Liver (tissue), 9 donors: ENCODE measurements around the gene TTC7B. TPM values are rescaled to one million over a fixed set of nuclear protein-coding genes. Genes with fewer than 3 reads are reported as not detected.

Experiments used
- DNase-seq: peaks from one replicate; pipeline ENCODE4 v3.0.0-alpha.2; 2017; ENCODE audit warnings: low spot score
- H3K27ac ChIP-seq, 2 donors: one replicate each; pipeline ENCODE4 v1.7.0; 2013; ENCODE audit warnings: inconsistent platforms in 2 of 2, low read length in 2 of 2, control low read depth in 1 of 2, low read depth in 1 of 2, mild to moderate bottlenecking in 1 of 2
- H3K27me3 ChIP-seq, 4 donors: one replicate each; pipeline versions ENCODE4 v1.6.1 to v1.7.0; 2013; ENCODE audit warnings: low read length in 3 of 4, inconsistent platforms in 1 of 4, mild to moderate bottlenecking in 1 of 4, moderate library complexity in 1 of 4; ENCODE audit not compliant: control insufficient read depth in 4 of 4, insufficient read depth in 4 of 4
- H3K36me3 ChIP-seq, 4 donors: one replicate each; pipeline versions ENCODE4 v1.6.1 to v1.7.0; 2013; ENCODE audit warnings: low read length in 3 of 4, mild to moderate bottlenecking in 3 of 4, low read depth in 1 of 4, moderate library complexity in 1 of 4; ENCODE audit not compliant: control insufficient read depth in 4 of 4, insufficient read depth in 3 of 4
- H3K4me1 ChIP-seq, 4 donors: one replicate each; pipeline versions ENCODE4 v1.6.1 to v1.7.0; 2013; ENCODE audit warnings: low read length in 3 of 4, mild to moderate bottlenecking in 3 of 4, moderate library complexity in 1 of 4; ENCODE audit not compliant: control insufficient read depth in 4 of 4, insufficient read depth in 4 of 4
- H3K4me3 ChIP-seq, 3 donors: one replicate each; pipeline versions ENCODE4 v1.6.1 to v1.7.0; 2013; ENCODE audit warnings: low read length in 3 of 3, control low read depth in 1 of 3, low read depth in 1 of 3, mild to moderate bottlenecking in 1 of 3
- H3K9ac ChIP-seq, 2 donors: one replicate each; pipeline ENCODE4 v1.7.0; 2013; ENCODE audit warnings: low read length in 2 of 2, mild to moderate bottlenecking in 2 of 2, moderate library complexity in 2 of 2, control low read depth in 1 of 2, low read depth in 1 of 2
- H3K9me3 ChIP-seq, 4 donors: one replicate each; pipeline versions ENCODE4 v1.6.1 to v1.7.0; 2013; ENCODE audit warnings: low read length in 3 of 4; ENCODE audit not compliant: control insufficient read depth in 4 of 4
- ATF3 ChIP-seq: IDR thresholded peaks from 2 replicates; pipeline ENCODE4 v1.6.1; 2016; ENCODE audit warnings: antibody characterized with exemption
- CTCF ChIP-seq: fragments of 150-350 bp; IDR thresholded peaks from 2 replicates; pipeline ENCODE4 v1.5.1; 2017; ENCODE audit warnings: improper control_type of control experiment, low read depth, low read length; ENCODE audit not compliant: missing input control
- HNF4A ChIP-seq, 2 donors: conservative IDR thresholded peaks; 2 replicates each; pipeline ENCODE4 v1.6.1; 2016; ENCODE audit warnings: antibody characterized with exemption in 2 of 2, mild to moderate bottlenecking in 2 of 2
- HNF4G ChIP-seq: IDR thresholded peaks from 2 replicates; pipeline ENCODE4 v1.6.1; 2016; ENCODE audit warnings: antibody characterized with exemption
- JUND ChIP-seq, 2 donors: IDR thresholded peaks; 2 replicates each; pipeline ENCODE4 v1.6.1; 2016; ENCODE audit warnings: antibody characterized with exemption in 2 of 2
- NR2F2 ChIP-seq: IDR thresholded peaks from 2 replicates; pipeline ENCODE4 v1.6.1; 2016; ENCODE audit warnings: antibody characterized with exemption
- RAD21 ChIP-seq, 2 donors: IDR thresholded peaks; 2 replicates each; pipeline ENCODE4 v1.6.1; 2016; ENCODE audit warnings: antibody characterized with exemption in 2 of 2, mild to moderate bottlenecking in 2 of 2
- RXRA ChIP-seq, 2 donors: IDR thresholded peaks; 2 replicates each; pipeline ENCODE4 v1.6.1; 2017 to 2018; ENCODE audit warnings: antibody characterized with exemption in 2 of 2, mild to moderate bottlenecking in 1 of 2
- TAF1 ChIP-seq: conservative IDR thresholded peaks from 2 replicates; pipeline ENCODE4 v1.6.1; 2016; ENCODE audit warnings: antibody characterized with exemption, mild to moderate bottlenecking
- YY1 ChIP-seq: IDR thresholded peaks from 2 replicates; pipeline ENCODE4 v1.6.1; 2016; ENCODE audit warnings: antibody characterized with exemption, mild to moderate bottlenecking
- ZBTB33 ChIP-seq: IDR thresholded peaks from 2 replicates; pipeline ENCODE4 v1.6.1; 2016; ENCODE audit warnings: antibody characterized with exemption
- WGBS: extraction: QIAGEN DNeasy Blood & Tissue Kit; methylation state at CpG from one replicate; pipeline ENCODE4 v1.1.7; 2013; 5-methylcytosine and 5-hydroxymethylcytosine counted together
- polyA plus RNA-seq, 2 donors: library from polyadenylated mRNA; stranded (reverse) in 1 of 2; unstranded in 1 of 2; fragments of 200-250 nt in 1 of 2; fragments of >200 nt in 1 of 2; fragmentation: Nextera tagmentation in 1 of 2; extraction: Ambion mirVana in 1 of 2; gene quantifications; one replicate each; pipeline versions ENCODE4 v1.2.1 to v1.2.3, GENCODE V29; 2013 to 2015
- total RNA-seq, 2 donors: library from RNA; depleted of rRNA; stranded (reverse); fragments of >200 nt; gene quantifications; one replicate each; pipeline ENCODE4 v1.2.3, GENCODE V29; 2014
- TF ChIP-seq, protein P1 (sequence below): IDR thresholded peaks from 2 replicates; pipeline ENCODE4 v1.6.1; 2016; ENCODE audit warnings: antibody characterized with exemption, mild to moderate bottlenecking
- donor health status: healthy.
- donor health status: healthy.
- donor health status: healthy.
- donor health status: healthy.
- donor health status: healthy.

The TTC7B gene
- total and polyA plus RNA-seq, 4 donors, result 9.1 to 31.0 (median 12.5) TPM

DNA sequence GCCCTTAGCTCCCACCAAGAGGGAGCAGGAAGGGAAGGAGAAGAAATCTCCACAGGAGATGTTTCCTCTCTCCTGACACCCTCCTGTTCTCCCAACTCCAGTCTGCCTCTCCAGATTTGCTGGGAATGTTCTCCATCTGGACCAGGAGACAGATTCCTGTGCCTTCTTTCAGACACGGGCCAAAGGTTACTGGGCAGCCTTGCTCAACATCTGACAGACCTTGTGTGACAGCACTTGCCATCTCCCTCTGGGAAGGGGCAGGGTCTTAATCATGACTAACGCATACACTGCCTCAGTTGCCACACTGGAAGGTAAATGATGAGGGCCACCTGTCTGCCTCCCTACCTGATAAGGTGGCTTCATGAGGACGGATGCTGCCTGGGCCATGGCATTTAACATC lies 2.5 kb upstream of the TTC7B start:
- Histone ChIP-seq H3K4me3 (no peak overlapping the region), H3K9me3 (no peaks in the 10 kb centered on the region), H3K4me1 (peaks cover 13 to 61% (median 49%) of the 10 kb centered on the region in 4 donors), H3K9ac (peak overlapping the region in 1 of 2 donors; percentile 24), H3K27ac (peak overlapping the region; percentile 70 to 75), H3K36me3 (no peaks in the 10 kb centered on the region), H3K27me3 (no peaks in the 10 kb centered on the region)
- no peak for TF ChIP-seq RAD21 (IDR thresholded peaks at IDR 0.05)
- peak; percentile 11 for TF ChIP-seq HNF4G
- no peak for TF ChIP-seq ZBTB33
- TF ChIP-seq TAF1, result no peak
- TF ChIP-seq ATF3, result no peak
- no peak for TF ChIP-seq YY1
- TF ChIP-seq, protein P1, sequence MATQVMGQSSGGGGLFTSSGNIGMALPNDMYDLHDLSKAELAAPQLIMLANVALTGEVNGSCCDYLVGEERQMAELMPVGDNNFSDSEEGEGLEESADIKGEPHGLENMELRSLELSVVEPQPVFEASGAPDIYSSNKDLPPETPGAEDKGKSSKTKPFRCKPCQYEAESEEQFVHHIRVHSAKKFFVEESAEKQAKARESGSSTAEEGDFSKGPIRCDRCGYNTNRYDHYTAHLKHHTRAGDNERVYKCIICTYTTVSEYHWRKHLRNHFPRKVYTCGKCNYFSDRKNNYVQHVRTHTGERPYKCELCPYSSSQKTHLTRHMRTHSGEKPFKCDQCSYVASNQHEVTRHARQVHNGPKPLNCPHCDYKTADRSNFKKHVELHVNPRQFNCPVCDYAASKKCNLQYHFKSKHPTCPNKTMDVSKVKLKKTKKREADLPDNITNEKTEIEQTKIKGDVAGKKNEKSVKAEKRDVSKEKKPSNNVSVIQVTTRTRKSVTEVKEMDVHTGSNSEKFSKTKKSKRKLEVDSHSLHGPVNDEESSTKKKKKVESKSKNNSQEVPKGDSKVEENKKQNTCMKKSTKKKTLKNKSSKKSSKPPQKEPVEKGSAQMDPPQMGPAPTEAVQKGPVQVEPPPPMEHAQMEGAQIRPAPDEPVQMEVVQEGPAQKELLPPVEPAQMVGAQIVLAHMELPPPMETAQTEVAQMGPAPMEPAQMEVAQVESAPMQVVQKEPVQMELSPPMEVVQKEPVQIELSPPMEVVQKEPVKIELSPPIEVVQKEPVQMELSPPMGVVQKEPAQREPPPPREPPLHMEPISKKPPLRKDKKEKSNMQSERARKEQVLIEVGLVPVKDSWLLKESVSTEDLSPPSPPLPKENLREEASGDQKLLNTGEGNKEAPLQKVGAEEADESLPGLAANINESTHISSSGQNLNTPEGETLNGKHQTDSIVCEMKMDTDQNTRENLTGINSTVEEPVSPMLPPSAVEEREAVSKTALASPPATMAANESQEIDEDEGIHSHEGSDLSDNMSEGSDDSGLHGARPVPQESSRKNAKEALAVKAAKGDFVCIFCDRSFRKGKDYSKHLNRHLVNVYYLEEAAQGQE, result no peak
- TF ChIP-seq NR2F2, result no peak
- TF ChIP-seq RXRA (IDR thresholded peaks at IDR 0.05), result peak in 1 of 2 donors; percentile 63
- no peak for TF ChIP-seq CTCF
- peak in 1 of 2 donors; percentile 31 for TF ChIP-seq JUND (IDR thresholded peaks at IDR 0.05)
- TF ChIP-seq HNF4A (conservative IDR thresholded peaks at IDR 0.05), result peak; percentile 66 to 81
- WGBS, result 52% methylated on average over 3 of the region's 3 CpGs
- no peak for DNase-seq

DNA sequence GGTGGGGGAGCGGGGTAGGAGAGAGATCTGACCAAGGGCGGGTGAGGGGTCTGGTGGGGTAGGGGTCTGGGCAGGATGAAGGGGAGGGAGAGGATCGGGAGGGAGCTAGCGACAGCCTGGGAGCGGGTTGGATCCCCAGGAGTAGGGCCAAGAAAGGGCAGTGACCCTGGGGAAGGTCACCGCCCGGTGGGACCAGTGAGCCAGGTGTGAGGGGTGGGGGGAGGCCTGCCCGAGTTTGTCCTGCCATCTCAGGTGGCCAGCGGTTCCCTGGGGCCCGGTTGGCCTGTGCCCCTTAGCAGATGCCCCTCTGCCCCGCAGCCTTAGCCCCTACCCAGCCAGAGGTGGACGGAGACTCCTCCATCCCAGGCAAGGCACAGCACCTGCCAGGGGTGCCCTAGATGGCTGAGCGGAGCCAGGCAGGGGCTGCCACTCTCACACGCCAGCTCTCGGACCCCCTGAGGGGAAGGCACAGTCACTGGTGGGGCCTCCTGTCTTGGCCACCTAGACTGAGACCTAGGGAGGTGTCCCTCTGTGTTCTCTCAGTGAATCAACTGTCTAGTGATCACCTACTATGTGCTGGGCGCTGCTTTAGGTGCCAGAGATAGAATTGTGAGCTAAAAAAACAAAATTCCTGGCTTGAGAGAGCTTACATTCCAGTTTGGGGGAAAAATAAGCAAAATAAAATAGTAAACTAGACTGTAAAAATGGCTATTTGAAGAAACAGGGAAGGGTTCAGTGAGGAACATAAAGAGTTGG lies 629 bp upstream of the TTC7B start:
- no peaks in the 10 kb centered on the region for H3K36me3 ChIP-seq
- H3K4me3 ChIP-seq, result no peak overlapping the region
- H3K27me3 ChIP-seq, result no peaks in the 10 kb centered on the region
- H3K4me1 ChIP-seq, result peaks cover 25 to 79% (median 65%) of the 10 kb centered on the region in 4 donors
- H3K9me3 ChIP-seq, result no peaks in the 10 kb centered on the region
- H3K27ac ChIP-seq, result peak overlapping the region; percentile 4 to 57
- WGBS, result 38% methylated on average over 16 of the region's 16 CpGs
- no peak for TF ChIP-seq JUND (IDR thresholded peaks at IDR 0.05)
- TF ChIP-seq RXRA (IDR thresholded peaks at IDR 0.05), result peak in 1 of 2 donors; percentile 76
- H3K9ac ChIP-seq, result no peak overlapping the region
- no peak for DNase-seq
